Thoracic aorta (tissue), 2 donors: Measurements from ENCODE around the gene GBP6. TPM values are rescaled to one million over a fixed set of nuclear protein-coding genes. Genes with fewer than 3 reads are reported as not detected.

Experiments used
- ATAC-seq: fragments of 150-250 bp; one replicate; pipeline ENCODE4 v1.8.0; 2017; ENCODE audit warnings: low read depth; ENCODE audit not compliant: insufficient number of reproducible peaks, low FRiP score
- DNase-seq: peaks from one replicate; pipeline ENCODE4 v3.0.0-alpha.2; 2020; ENCODE audit warnings: low spot score
- H3K27ac ChIP-seq, 2 donors: fragments of 200-600 bp; sonication (generic); 1 replicate in 1 of 2; 2 replicates in 1 of 2; pipeline ENCODE4 v1.5.1; 2016; ENCODE audit warnings: mild to moderate bottlenecking in 2 of 2, moderate library complexity in 2 of 2
- H3K27me3 ChIP-seq: fragments of 200-600 bp; sonication (generic); replicated peaks from 2 replicates; pipeline ENCODE4 v1.6.0; 2016; ENCODE audit warnings: mild to moderate bottlenecking; ENCODE audit not compliant: insufficient read depth
- H3K36me3 ChIP-seq: fragments of 200-600 bp; sonication (generic); one replicate; pipeline ENCODE4 v1.5.1; 2016
- H3K4me1 ChIP-seq, 2 donors: fragments of 200-600 bp; sonication (generic); 1 replicate in 1 of 2; 2 replicates in 1 of 2; pipeline versions ENCODE4 v1.5.1 to v1.6.0; 2016; ENCODE audit warnings: low read depth in 2 of 2, mild to moderate bottlenecking in 1 of 2; ENCODE audit not compliant: control insufficient read depth in 1 of 2
- H3K4me3 ChIP-seq: fragments of 200-600 bp; sonication (generic); 2 replicates; pipeline ENCODE4 v1.5.1; 2016; ENCODE audit warnings: mild to moderate bottlenecking
- H3K9me3 ChIP-seq: fragments of 200-600 bp; sonication (generic); 2 replicates; pipeline ENCODE4 v1.5.1; 2016
- CTCF ChIP-seq: fragments of 200-600 bp; sonication (generic); IDR thresholded peaks from one replicate; pipeline ENCODE4 v1.5.1; 2019; ENCODE audit warnings: antibody characterized with exemption
- total RNA-seq, 2 donors: library from RNA; depleted of rRNA; stranded (reverse); fragments of >200 nt; gene quantifications; one replicate each; pipeline versions ENCODE4 v1.1.0 to v1.2.3, GENCODE V29; 2016

Gene GBP6
- total RNA-seq, 2 donors from 2014 or later = 0.27 TPM; not detected in 1

- DNase-seq (no peak), ATAC-seq (no peak)
- Histone ChIP-seq H3K9me3 (no peaks in the 10 kb centered on the region), H3K27me3 (no peaks in the 10 kb centered on the region), H3K4me3 (no peak overlapping the region), H3K36me3 (no peaks in the 10 kb centered on the region), H3K4me1 (no peaks in the 10 kb centered on the region), H3K27ac (no peak overlapping the region)
- no peak for TF ChIP-seq CTCF
Measured at GRCh38 chr1:89351597-89352311, 12.1 kb upstream of the GBP6 start.

- Histone ChIP-seq H3K9me3 (no peaks in the 10 kb centered on the region), H3K27me3 (no peaks in the 10 kb centered on the region), H3K27ac (no peak overlapping the region), H3K4me1 (no peaks in the 10 kb centered on the region), H3K4me3 (no peak overlapping the region), H3K36me3 (no peaks in the 10 kb centered on the region)
- DNase-seq (no peak), ATAC-seq (no peak)
- no peak for TF ChIP-seq CTCF
Measured at GRCh38 chr1:89352421-89352820, 11.4 kb upstream of the GBP6 start.

- no peak overlapping the region for H3K27ac ChIP-seq
- no peak overlapping the region for H3K4me3 ChIP-seq
- TF ChIP-seq CTCF = no peak
- ATAC-seq (no peak), DNase-seq (no peak)
- H3K27me3 ChIP-seq = no peaks in the 10 kb centered on the region
- no peaks in the 10 kb centered on the region for H3K36me3 ChIP-seq
- H3K9me3 ChIP-seq = no peaks in the 10 kb centered on the region
- H3K4me1 ChIP-seq = no peaks in the 10 kb centered on the region
Measured at GRCh38 chr1:89354205-89354604, 9.7 kb upstream of the GBP6 start.

- Histone ChIP-seq H3K27me3 (no peaks in the 10 kb centered on the region), H3K4me1 (no peaks in the 10 kb centered on the region), H3K4me3 (no peak overlapping the region), H3K27ac (no peak overlapping the region), H3K36me3 (no peaks in the 10 kb centered on the region), H3K9me3 (no peaks in the 10 kb centered on the region)
- ATAC-seq (no peak), DNase-seq (no peak)
- no peak for TF ChIP-seq CTCF
Measured at GRCh38 chr1:89355056-89355455, 8.8 kb upstream of the GBP6 start.

- Histone ChIP-seq H3K9me3 (no peaks in the 10 kb centered on the region), H3K27ac (no peak overlapping the region), H3K27me3 (no peaks in the 10 kb centered on the region), H3K4me3 (no peak overlapping the region), H3K4me1 (no peaks in the 10 kb centered on the region), H3K36me3 (no peaks in the 10 kb centered on the region)
- DNase-seq (no peak), ATAC-seq (no peak)
- no peak for TF ChIP-seq CTCF
Measured at GRCh38 chr1:89356658-89357400, 7.0 kb upstream of the GBP6 start.
